ENCODE measurements around the gene METTL22. TPM values are rescaled to one million over a fixed set of nuclear protein-coding genes. Genes with fewer than 3 reads are reported as not detected.

METTL22 gene
- polyA plus RNA-seq (51.3 and 64.5 TPM in 2 replicates), polyA minus RNA-seq (35.1 and 41.0 TPM in 2 replicates)

DNA sequence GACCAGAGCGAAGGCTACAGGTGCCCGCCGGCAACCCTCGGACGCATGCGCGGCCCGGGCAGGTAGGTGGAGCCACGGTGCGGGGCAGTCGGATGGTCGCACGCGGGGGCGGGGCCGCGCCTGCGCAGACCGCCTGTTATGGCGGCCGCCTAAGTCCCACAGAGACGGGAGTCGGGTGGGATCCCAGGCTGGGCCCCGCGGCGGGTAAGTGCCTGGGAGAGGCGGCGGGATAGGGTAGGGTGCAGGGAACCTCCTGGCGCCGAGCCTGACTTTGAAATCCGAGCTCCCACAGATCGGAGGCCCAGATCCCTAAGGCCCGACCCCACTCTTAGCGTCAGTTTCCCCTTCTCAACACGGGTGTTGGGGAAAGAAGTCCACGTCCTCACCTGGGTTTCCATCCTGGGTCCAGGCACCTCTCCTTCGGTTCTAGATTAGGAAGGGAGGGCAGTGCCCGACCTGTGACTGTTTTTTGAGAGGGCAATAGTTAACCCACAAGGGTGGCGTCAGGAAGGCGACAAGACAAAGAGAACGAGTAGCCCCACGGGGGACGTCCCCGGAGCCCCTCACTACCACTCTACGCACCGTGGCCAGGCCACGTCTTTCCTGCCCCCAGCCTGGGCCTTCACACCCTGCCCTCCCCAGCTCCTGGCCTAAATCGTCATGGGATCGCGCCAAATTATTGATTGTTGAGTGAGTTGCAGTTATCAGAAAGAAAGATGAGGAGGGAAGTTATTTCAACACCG is at the start of gene METTL22:
METTL22 (plus strand) TSS at position 127 of the 743 bp plus-strand sequence. CDS start 3,968 bp downstream, outside the sequence.
- Histone ChIP-seq H3K27ac (ENCODE audit: low read length) (peak within 1 kb of the TSS; percentile 80), H3K4me2 (ENCODE audit: low read length) (peak within 1 kb of the TSS; percentile 87), H2AFZ (ENCODE audit: low read depth, low read length) (peak within 1 kb of the TSS; percentile 74), H3K36me3 (ENCODE audit: insufficient read depth, low read length) (no peaks in the 10 kb centered on the region), H4K20me1 (ENCODE audit: insufficient read depth) (no peaks in the 10 kb centered on the region), H3K79me2 (replicated peaks; ENCODE audit: insufficient read depth, low read length) (peaks cover 35% of the 10 kb centered on the region), H3K9me2 (ENCODE audit: insufficient read depth, low read length) (no peaks in the 10 kb centered on the region), H3F3A (ENCODE audit: insufficient read depth, low read length, poor library complexity, severe bottlenecking) (no peaks in the 10 kb centered on the region), H3K4me3 (ENCODE audit: low read length) (peak within 1 kb of the TSS; percentile 87), H3K9ac (ENCODE audit: low read length) (peak within 1 kb of the TSS; percentile 90), H3K9me3 (ENCODE audit: low read length) (no peaks in the 10 kb centered on the region), H3K27me3 (ENCODE audit: insufficient read depth, low read depth, low read length) (no peaks in the 10 kb centered on the region)
- TF ChIP-seq MXI1 (conservative IDR thresholded peaks at IDR 0.05; ENCODE audit: poor library complexity, severe bottlenecking) (peak; percentile 76), SMC3 (conservative IDR thresholded peaks at IDR 0.05; ENCODE audit: poor library complexity) (peak; percentile 41), CTCF (IDR thresholded peaks at IDR 0.05; ENCODE audit: poor library complexity, severe bottlenecking) (peak; percentile 16), EP300 (conservative IDR thresholded peaks at IDR 0.05; ENCODE audit: poor library complexity, severe bottlenecking) (no peak), TAF1 (IDR thresholded peaks at IDR 0.05; ENCODE audit: low read depth) (peak; percentile 69), POLR2AphosphoS5 (IDR thresholded peaks at IDR 0.05) (peak; percentile 97), EZH2 (IDR thresholded peaks at IDR 0.05; ENCODE audit: borderline replicate concordance, insufficient read depth, low read length, poor library complexity, severe bottlenecking) (no peak), RAD21 (conservative IDR thresholded peaks at IDR 0.05) (peak; percentile 23)
- TF ChIP-seq, protein P1, sequence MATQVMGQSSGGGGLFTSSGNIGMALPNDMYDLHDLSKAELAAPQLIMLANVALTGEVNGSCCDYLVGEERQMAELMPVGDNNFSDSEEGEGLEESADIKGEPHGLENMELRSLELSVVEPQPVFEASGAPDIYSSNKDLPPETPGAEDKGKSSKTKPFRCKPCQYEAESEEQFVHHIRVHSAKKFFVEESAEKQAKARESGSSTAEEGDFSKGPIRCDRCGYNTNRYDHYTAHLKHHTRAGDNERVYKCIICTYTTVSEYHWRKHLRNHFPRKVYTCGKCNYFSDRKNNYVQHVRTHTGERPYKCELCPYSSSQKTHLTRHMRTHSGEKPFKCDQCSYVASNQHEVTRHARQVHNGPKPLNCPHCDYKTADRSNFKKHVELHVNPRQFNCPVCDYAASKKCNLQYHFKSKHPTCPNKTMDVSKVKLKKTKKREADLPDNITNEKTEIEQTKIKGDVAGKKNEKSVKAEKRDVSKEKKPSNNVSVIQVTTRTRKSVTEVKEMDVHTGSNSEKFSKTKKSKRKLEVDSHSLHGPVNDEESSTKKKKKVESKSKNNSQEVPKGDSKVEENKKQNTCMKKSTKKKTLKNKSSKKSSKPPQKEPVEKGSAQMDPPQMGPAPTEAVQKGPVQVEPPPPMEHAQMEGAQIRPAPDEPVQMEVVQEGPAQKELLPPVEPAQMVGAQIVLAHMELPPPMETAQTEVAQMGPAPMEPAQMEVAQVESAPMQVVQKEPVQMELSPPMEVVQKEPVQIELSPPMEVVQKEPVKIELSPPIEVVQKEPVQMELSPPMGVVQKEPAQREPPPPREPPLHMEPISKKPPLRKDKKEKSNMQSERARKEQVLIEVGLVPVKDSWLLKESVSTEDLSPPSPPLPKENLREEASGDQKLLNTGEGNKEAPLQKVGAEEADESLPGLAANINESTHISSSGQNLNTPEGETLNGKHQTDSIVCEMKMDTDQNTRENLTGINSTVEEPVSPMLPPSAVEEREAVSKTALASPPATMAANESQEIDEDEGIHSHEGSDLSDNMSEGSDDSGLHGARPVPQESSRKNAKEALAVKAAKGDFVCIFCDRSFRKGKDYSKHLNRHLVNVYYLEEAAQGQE (IDR thresholded peaks at IDR 0.05; ENCODE audit: borderline replicate concordance), result peak; percentile 75

GRCh38 chr16:8572063-8572918 is 49.2 kb upstream of the METTL22 start:
- no peaks in the 10 kb centered on the region for H3K9me2 ChIP-seq (ENCODE audit: insufficient read depth, low read length)
- no peak overlapping the region for H3K4me2 ChIP-seq (ENCODE audit: low read length)
- no peak overlapping the region for H3K4me3 ChIP-seq (ENCODE audit: low read length)
- H4K20me1 ChIP-seq (ENCODE audit: insufficient read depth), result no peaks in the 10 kb centered on the region
- H3K27me3 ChIP-seq (ENCODE audit: insufficient read depth, low read depth, low read length), result no peaks in the 10 kb centered on the region
- no peak overlapping the region for H3K9ac ChIP-seq (ENCODE audit: low read length)
- no peak for TF ChIP-seq CTCF (IDR thresholded peaks at IDR 0.05; ENCODE audit: poor library complexity, severe bottlenecking)
- no peak for TF ChIP-seq MXI1 (conservative IDR thresholded peaks at IDR 0.05; ENCODE audit: poor library complexity, severe bottlenecking)
- TF ChIP-seq EP300 (conservative IDR thresholded peaks at IDR 0.05; ENCODE audit: poor library complexity, severe bottlenecking), result no peak
- no peak for TF ChIP-seq RAD21 (conservative IDR thresholded peaks at IDR 0.05)
- no peak for TF ChIP-seq POLR2AphosphoS5 (IDR thresholded peaks at IDR 0.05)
- TF ChIP-seq, protein P1 (IDR thresholded peaks at IDR 0.05; ENCODE audit: borderline replicate concordance), result no peak
- no peak for TF ChIP-seq EZH2 (IDR thresholded peaks at IDR 0.05; ENCODE audit: borderline replicate concordance, insufficient read depth, low read length, poor library complexity, severe bottlenecking)
- TF ChIP-seq SMC3 (conservative IDR thresholded peaks at IDR 0.05; ENCODE audit: poor library complexity), result no peak
- TF ChIP-seq TAF1 (IDR thresholded peaks at IDR 0.05; ENCODE audit: low read depth), result no peak
- no peaks in the 10 kb centered on the region for H3K79me2 ChIP-seq (replicated peaks; ENCODE audit: insufficient read depth, low read length)
- no peaks in the 10 kb centered on the region for H3K9me3 ChIP-seq (ENCODE audit: low read length)
- no peak overlapping the region for H3K27ac ChIP-seq (ENCODE audit: low read length)
- no peaks in the 10 kb centered on the region for H3K36me3 ChIP-seq (ENCODE audit: insufficient read depth, low read length)
- no peaks in the 10 kb centered on the region for H3F3A ChIP-seq (ENCODE audit: insufficient read depth, low read length, poor library complexity, severe bottlenecking)
- H2AFZ ChIP-seq (ENCODE audit: low read depth, low read length), result no peak overlapping the region
